Vagina (tissue), 2 donors: ENCODE measurements around the gene ARFGEF3. TPM values are rescaled to one million over a fixed set of nuclear protein-coding genes. Genes with fewer than 3 reads are reported as not detected.

Source experiments
- DNase-seq, 2 donors: peaks; one replicate each; pipeline ENCODE4 v3.0.0-alpha.2; 2017; ENCODE audit errors: extremely low spot score in 2 of 2
- H3K27ac ChIP-seq: fragments of 200-600 bp; sonication (generic); one replicate; pipeline ENCODE4 v1.5.1; 2019
- H3K27me3 ChIP-seq: fragments of 200-600 bp; sonication (generic); one replicate; pipeline ENCODE4 v1.5.1; 2019
- H3K36me3 ChIP-seq, 2 donors: fragments of 200-600 bp; sonication (generic); one replicate each; pipeline ENCODE4 v1.5.1; 2017 to 2019
- H3K4me1 ChIP-seq: fragments of 200-600 bp; sonication (generic); one replicate; pipeline ENCODE4 v1.5.1; 2019
- H3K4me3 ChIP-seq, 2 donors: fragments of 200-600 bp; sonication (generic); 1 replicate in 1 of 2; 2 replicates in 1 of 2; pipeline ENCODE4 v1.5.1; 2016 to 2019
- H3K9me3 ChIP-seq: fragments of 200-600 bp; sonication (generic); one replicate; pipeline ENCODE4 v1.5.1; 2019
- POLR2A ChIP-seq, 2 donors: fragments of 450-650 bp; IDR thresholded peaks; one replicate each; pipeline ENCODE4 v1.6.1; 2017; ENCODE audit warnings: antibody characterized with exemption in 2 of 2, mild to moderate bottlenecking in 2 of 2, moderate library complexity in 2 of 2
- POLR2AphosphoS5 ChIP-seq, 2 donors: sonication (generic); formaldehyde crosslinking; IDR thresholded peaks; one replicate each; pipeline ENCODE4 v1.9.0; 2017; ENCODE audit warnings: antibody characterized with exemption in 2 of 2, mild to moderate bottlenecking in 2 of 2, low read depth in 1 of 2; ENCODE audit not compliant: insufficient read depth in 1 of 2
- intact Hi-C: fragments of 100-400 bp; cut with DNase I; formaldehyde crosslinking; loops from one replicate; pipeline ENCODE4 v1.15.1; 2023
- total RNA-seq: library from RNA; depleted of rRNA; stranded (reverse); fragments of >200 nt; gene quantifications from one replicate; pipeline ENCODE4 v1.2.3, GENCODE V29; 2016
- TF ChIP-seq, protein P1 (sequence below), 3 experiments: fragments of 450-650 bp in 2 of 3; fragments of 200-600 bp in 1 of 3; sonication (generic) in 1 of 3; IDR thresholded peaks; one replicate each; pipeline ENCODE4 v1.5.1; 2017 to 2019; ENCODE audit warnings: antibody characterized with exemption in 3 of 3, mild to moderate bottlenecking in 2 of 3, moderate library complexity in 2 of 3

The ARFGEF3 gene
- total RNA-seq, 1 donor from 2014 or later, result 2.2 TPM

DNA sequence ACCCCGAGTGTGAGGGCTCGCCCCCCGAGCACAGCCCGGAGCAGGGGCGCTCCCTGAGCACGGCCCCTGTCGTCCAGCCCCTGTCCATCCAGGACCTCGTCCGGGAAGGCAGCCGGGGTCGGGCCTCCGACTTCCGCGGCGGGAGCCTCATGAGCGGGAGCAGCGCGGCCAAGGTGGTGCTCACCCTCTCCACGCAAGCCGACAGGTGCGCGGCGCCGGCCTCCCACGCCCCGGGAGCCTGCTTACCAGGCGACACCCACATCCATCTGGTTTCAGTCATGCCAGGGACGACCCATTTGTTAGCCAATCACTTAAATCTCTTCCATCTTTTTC, 130.1 kb downstream of the ARFGEF3 start:
- DNase-seq, result no peak
- Histone ChIP-seq H3K36me3 (no peaks in the 10 kb centered on the region), H3K4me1 (no peaks in the 10 kb centered on the region), H3K9me3 (no peaks in the 10 kb centered on the region), H3K4me3 (no peak overlapping the region), H3K27me3 (no peaks in the 10 kb centered on the region), H3K27ac (no peak overlapping the region)
- TF ChIP-seq POLR2AphosphoS5 (IDR thresholded peaks at IDR 0.05; ENCODE audit: insufficient read depth in 1 of 2, low read depth in 1 of 2) (no peak), POLR2A (IDR thresholded peaks at IDR 0.05) (no peak)
- TF ChIP-seq, protein P1, sequence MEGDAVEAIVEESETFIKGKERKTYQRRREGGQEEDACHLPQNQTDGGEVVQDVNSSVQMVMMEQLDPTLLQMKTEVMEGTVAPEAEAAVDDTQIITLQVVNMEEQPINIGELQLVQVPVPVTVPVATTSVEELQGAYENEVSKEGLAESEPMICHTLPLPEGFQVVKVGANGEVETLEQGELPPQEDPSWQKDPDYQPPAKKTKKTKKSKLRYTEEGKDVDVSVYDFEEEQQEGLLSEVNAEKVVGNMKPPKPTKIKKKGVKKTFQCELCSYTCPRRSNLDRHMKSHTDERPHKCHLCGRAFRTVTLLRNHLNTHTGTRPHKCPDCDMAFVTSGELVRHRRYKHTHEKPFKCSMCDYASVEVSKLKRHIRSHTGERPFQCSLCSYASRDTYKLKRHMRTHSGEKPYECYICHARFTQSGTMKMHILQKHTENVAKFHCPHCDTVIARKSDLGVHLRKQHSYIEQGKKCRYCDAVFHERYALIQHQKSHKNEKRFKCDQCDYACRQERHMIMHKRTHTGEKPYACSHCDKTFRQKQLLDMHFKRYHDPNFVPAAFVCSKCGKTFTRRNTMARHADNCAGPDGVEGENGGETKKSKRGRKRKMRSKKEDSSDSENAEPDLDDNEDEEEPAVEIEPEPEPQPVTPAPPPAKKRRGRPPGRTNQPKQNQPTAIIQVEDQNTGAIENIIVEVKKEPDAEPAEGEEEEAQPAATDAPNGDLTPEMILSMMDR (IDR thresholded peaks at IDR 0.05), result no peak
- intact Hi-C loops, result no loop called here

DNA sequence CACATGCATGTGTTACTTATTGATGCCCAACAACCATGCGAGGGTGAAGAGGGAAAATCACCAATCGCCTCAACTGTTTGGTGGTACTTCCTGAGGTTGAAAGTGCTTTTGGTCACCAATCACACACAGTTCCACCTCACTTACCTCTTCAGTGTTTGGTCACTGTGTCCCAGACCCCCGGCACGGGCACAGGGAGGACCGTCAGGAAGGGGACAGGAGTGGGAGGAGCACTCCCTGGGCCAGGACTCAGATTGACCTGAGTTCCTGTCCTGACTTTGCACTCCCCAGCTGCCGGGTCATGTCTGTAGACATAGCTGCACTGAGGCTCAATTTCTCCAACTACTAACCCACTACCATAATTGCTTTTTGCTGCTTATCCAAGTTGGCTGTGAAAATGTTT, 130.7 kb downstream of the ARFGEF3 start:
- no peaks in the 10 kb centered on the region for H3K36me3 ChIP-seq
- H3K4me3 ChIP-seq, result no peak overlapping the region
- TF ChIP-seq POLR2A (IDR thresholded peaks at IDR 0.05) (no peak), POLR2AphosphoS5 (IDR thresholded peaks at IDR 0.05; ENCODE audit: insufficient read depth in 1 of 2, low read depth in 1 of 2) (no peak)
- TF ChIP-seq, protein P1 (IDR thresholded peaks at IDR 0.05), result no peak
- H3K27ac ChIP-seq, result no peak overlapping the region
- DNase-seq, result no peak
- intact Hi-C loops, result no loop called here
- H3K27me3 ChIP-seq, result no peaks in the 10 kb centered on the region
- no peaks in the 10 kb centered on the region for H3K9me3 ChIP-seq
- H3K4me1 ChIP-seq, result no peaks in the 10 kb centered on the region

DNA sequence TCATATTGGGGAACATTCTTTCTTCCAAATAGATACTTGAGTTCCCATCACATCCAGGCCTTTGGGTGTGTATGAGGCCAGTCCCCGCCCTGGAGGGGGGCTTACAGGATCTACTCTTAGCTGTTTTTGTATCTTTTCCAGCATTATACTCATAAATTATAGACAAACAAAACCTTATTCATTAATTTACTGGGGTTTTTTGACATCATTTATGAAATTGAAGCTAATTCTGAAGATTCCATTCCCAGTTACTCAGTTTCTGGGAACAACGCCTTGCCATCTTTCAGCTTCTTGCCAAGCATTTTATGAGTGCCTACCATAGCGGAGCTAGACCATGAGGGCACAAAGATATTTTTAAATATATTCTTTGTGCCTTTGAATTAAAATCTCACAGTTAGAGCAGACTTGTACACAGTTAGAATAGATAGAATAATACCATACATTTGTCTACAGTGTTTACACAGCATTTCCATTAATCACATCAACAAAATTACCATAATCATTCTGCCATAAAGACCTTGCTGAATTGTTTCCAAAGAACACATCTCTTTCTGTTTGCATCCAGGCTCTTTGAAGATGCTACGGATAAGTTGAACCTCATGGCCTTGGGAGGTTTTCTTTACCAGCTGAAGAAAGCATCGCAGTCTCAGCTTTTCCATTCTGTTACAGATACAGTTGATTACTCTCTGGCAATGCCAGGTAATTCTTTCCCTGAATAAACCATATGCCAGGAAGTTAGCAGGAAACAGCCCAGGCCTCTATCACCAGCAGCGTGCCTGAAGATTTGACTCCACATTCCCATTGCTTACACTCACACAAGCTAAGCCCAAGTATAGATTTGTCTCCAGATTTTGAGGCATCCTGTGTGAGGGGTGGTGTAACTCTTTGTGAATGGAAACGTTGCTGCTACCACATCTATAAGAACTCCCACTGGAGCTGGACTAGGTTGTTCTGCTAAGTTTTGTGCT, 132.0 kb downstream of the ARFGEF3 start:
- no peak overlapping the region for H3K27ac ChIP-seq
- intact Hi-C loops, result no loop called here
- H3K27me3 ChIP-seq, result no peaks in the 10 kb centered on the region
- DNase-seq, result no peak
- no peak overlapping the region for H3K4me3 ChIP-seq
- no peaks in the 10 kb centered on the region for H3K4me1 ChIP-seq
- H3K36me3 ChIP-seq, result no peaks in the 10 kb centered on the region
- TF ChIP-seq POLR2A (IDR thresholded peaks at IDR 0.05) (no peak), POLR2AphosphoS5 (IDR thresholded peaks at IDR 0.05; ENCODE audit: insufficient read depth in 1 of 2, low read depth in 1 of 2) (no peak)
- TF ChIP-seq, protein P1 (IDR thresholded peaks at IDR 0.05), result no peak
- H3K9me3 ChIP-seq, result no peaks in the 10 kb centered on the region

DNA sequence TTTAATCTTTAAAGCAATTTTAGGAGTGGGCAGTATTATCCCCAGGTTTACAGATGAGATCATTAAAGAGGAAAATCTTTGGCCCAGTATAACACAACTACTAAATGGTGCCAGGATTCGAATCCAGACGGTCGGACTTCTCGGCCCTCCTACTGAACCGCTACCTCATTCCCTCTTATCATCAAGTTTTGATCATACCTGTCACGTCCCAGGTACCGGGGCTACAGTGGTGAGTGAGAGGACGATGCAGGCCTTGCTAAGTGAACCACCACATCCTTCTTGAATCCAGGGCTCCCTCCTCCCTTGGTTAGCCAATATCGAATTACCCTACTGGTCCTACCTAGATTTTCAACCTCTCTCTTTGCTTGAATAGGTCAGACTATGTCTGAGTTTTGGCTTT, 134.6 kb downstream of the ARFGEF3 start:
- no peaks in the 10 kb centered on the region for H3K27me3 ChIP-seq
- DNase-seq, result no peak
- H3K4me3 ChIP-seq, result no peak overlapping the region
- no peaks in the 10 kb centered on the region for H3K36me3 ChIP-seq
- intact Hi-C loops, result no loop called here
- H3K27ac ChIP-seq, result no peak overlapping the region
- no peaks in the 10 kb centered on the region for H3K9me3 ChIP-seq
- no peaks in the 10 kb centered on the region for H3K4me1 ChIP-seq
- TF ChIP-seq POLR2AphosphoS5 (IDR thresholded peaks at IDR 0.05; ENCODE audit: insufficient read depth in 1 of 2, low read depth in 1 of 2) (no peak), POLR2A (IDR thresholded peaks at IDR 0.05) (no peak)
- TF ChIP-seq, protein P1 (IDR thresholded peaks at IDR 0.05), result no peak

DNA sequence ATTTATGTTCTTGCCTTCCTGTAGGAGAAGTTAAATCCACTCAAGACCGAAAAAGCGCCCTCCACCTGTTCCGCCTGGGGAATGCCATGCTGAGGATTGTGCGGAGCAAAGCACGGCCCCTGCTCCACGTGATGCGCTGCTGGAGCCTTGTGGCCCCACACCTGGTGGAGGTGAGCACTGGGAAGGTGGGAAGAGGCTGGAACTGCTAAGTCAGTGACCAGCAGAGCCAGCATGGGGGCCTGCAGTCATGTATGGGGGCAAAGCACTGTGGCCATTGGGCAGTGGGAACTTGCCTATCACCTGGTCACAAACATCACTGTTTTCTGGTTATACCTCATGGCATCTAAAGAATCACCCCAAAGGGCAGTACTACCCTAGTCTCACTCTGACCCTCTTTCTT, 135.0 kb downstream of the ARFGEF3 start:
- H3K4me3 ChIP-seq, result no peak overlapping the region
- H3K27me3 ChIP-seq, result no peaks in the 10 kb centered on the region
- intact Hi-C loops, result no loop called here
- H3K9me3 ChIP-seq, result no peaks in the 10 kb centered on the region
- no peak for DNase-seq
- no peak overlapping the region for H3K27ac ChIP-seq
- H3K36me3 ChIP-seq, result no peaks in the 10 kb centered on the region
- TF ChIP-seq, protein P1 (IDR thresholded peaks at IDR 0.05), result no peak
- no peak for TF ChIP-seq POLR2AphosphoS5 (IDR thresholded peaks at IDR 0.05; ENCODE audit: insufficient read depth in 1 of 2, low read depth in 1 of 2)
- TF ChIP-seq POLR2A (IDR thresholded peaks at IDR 0.05), result no peak
- no peaks in the 10 kb centered on the region for H3K4me1 ChIP-seq
